Bronchial epithelial cell (primary cell): ENCODE measurements around the gene CARMIL1. TPM values are rescaled to one million over a fixed set of nuclear protein-coding genes. Genes with fewer than 3 reads are reported as not detected.
A peak's percentile ranks its signal among the peaks of the same experiment; 100 is the strongest.

Experiments used
- DNase-seq: peaks from one replicate; pipeline ENCODE4 v3.0.0-alpha.2; 2010; ENCODE audit warnings: low read depth
- FAIRE-seq: peaks from 2 replicates; lab custom pipeline; 2011; peaks lifted over from hg19 to GRCh38; lab: Jason Lieb, UNC
- H3K27me3 ChIP-seq: 2 replicates; pipeline ENCODE4 v1.5.1; 2011; ENCODE audit warnings: low read length; ENCODE audit not compliant: control insufficient read depth, insufficient read depth
- H3K36me3 ChIP-seq: 2 replicates; pipeline ENCODE4 v1.5.1; 2011; ENCODE audit warnings: low read length; ENCODE audit not compliant: control insufficient read depth, insufficient read depth
- H3K4me3 ChIP-seq: 2 replicates; pipeline ENCODE4 v1.5.1; 2011; ENCODE audit warnings: mild to moderate bottlenecking, low read depth, low read length, control low read depth
- total RNA-seq: library from RNA; depleted of rRNA; stranded (reverse); fragments of >200 nt; gene quantifications from 2 replicates; pipeline ENCODE4 v1.2.1, GENCODE V29; 2014
- TF ChIP-seq, protein P1 (sequence below): IDR thresholded peaks from 2 replicates; pipeline ENCODE4 v1.5.1; 2011; ENCODE audit warnings: mild to moderate bottlenecking, moderate library complexity, low read length, control low read depth, inconsistent platforms; ENCODE audit not compliant: insufficient read depth, severe bottlenecking

The CARMIL1 gene
- total RNA-seq, 1 donor from 2014 or later, result 12.1 TPM

DNA sequence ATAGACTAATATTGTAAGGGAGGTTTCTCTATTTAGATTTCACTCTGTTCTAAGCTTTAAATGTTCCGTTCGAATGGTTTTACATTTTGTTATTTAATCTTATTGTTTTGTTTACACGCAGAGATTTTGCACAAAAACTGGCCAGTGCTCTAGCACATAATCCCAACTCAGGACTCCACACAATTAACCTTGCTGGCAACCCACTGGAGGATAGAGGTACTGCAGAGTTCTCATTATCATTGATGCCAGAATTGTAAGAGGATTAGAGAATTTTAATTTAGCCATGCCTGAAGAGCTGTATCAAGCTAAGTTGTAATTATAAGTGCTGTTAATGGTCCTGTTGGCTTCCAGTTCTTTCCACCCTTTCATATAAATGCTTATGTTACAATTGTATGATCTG lies 193.1 kb downstream of the CARMIL1 start:
- FAIRE-seq (no peak), DNase-seq (no peak)
- Histone ChIP-seq H3K27me3 (no peaks in the 10 kb centered on the region), H3K36me3 (peaks cover 2% of the 10 kb centered on the region), H3K4me3 (no peak overlapping the region)
- TF ChIP-seq, protein P1, sequence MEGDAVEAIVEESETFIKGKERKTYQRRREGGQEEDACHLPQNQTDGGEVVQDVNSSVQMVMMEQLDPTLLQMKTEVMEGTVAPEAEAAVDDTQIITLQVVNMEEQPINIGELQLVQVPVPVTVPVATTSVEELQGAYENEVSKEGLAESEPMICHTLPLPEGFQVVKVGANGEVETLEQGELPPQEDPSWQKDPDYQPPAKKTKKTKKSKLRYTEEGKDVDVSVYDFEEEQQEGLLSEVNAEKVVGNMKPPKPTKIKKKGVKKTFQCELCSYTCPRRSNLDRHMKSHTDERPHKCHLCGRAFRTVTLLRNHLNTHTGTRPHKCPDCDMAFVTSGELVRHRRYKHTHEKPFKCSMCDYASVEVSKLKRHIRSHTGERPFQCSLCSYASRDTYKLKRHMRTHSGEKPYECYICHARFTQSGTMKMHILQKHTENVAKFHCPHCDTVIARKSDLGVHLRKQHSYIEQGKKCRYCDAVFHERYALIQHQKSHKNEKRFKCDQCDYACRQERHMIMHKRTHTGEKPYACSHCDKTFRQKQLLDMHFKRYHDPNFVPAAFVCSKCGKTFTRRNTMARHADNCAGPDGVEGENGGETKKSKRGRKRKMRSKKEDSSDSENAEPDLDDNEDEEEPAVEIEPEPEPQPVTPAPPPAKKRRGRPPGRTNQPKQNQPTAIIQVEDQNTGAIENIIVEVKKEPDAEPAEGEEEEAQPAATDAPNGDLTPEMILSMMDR, result no peak

GRCh38 chr6:25472906-25473305 lies 193.7 kb downstream of the CARMIL1 start:
- no peaks in the 10 kb centered on the region for H3K27me3 ChIP-seq
- peaks cover 2% of the 10 kb centered on the region for H3K36me3 ChIP-seq
- TF ChIP-seq, protein P1, result no peak
- DNase-seq (no peak), FAIRE-seq (no peak)
- H3K4me3 ChIP-seq, result no peak overlapping the region

GRCh38 chr6:25473447-25473846 lies 194.3 kb downstream of the CARMIL1 start:
- TF ChIP-seq, protein P1, result no peak
- FAIRE-seq (no peak), DNase-seq (no peak)
- Histone ChIP-seq H3K27me3 (no peaks in the 10 kb centered on the region), H3K4me3 (no peak overlapping the region), H3K36me3 (peaks cover 2% of the 10 kb centered on the region)

DNA sequence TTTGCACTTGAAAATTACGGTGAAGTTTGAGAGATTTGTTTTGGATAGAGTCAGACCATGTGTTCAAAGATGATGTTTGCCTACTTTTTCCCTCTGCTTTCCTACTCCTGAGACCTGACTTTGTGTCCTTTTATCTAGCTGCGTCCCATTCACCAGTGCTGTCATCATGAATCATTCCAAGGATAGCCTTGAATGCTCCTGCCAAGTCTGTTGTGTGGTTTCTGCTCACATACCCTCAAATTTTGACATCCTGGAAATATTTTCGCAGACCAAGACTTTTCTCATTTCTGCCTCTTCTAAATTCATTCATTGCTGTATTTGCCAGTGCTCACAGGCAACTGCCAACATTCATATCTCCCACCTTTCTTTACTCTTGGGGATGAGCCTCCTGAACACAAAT lies 197.0 kb downstream of the CARMIL1 start:
- TF ChIP-seq, protein P1, result no peak
- Histone ChIP-seq H3K36me3 (no peaks in the 10 kb centered on the region), H3K27me3 (no peaks in the 10 kb centered on the region), H3K4me3 (no peak overlapping the region)
- FAIRE-seq (no peak), DNase-seq (peak; percentile 54)

- Histone ChIP-seq H3K27me3 (no peaks in the 10 kb centered on the region), H3K36me3 (no peaks in the 10 kb centered on the region), H3K4me3 (no peak overlapping the region)
- DNase-seq (peak; percentile 32), FAIRE-seq (no peak)
- TF ChIP-seq, protein P1, result no peak
Measured at GRCh38 chr6:25477006-25477590, 197.9 kb downstream of the CARMIL1 start.

- Histone ChIP-seq H3K27me3 (no peaks in the 10 kb centered on the region), H3K36me3 (no peaks in the 10 kb centered on the region), H3K4me3 (no peak overlapping the region)
- FAIRE-seq (no peak), DNase-seq (no peak)
- TF ChIP-seq, protein P1, result no peak
Measured at GRCh38 chr6:25478973-25479372, 199.8 kb downstream of the CARMIL1 start.
